Neuronal stem cell (in vitro differentiated cells): ENCODE results near the gene NKPD1.
A peak's percentile ranks its signal among the peaks of the same experiment; 100 is the strongest.

Experiments used
- DNase-seq: peaks from one replicate; pipeline ENCODE4 v3.0.0-alpha.2; 2013; ENCODE audit warnings: low spot score
- H2AFZ ChIP-seq: one replicate; pipeline ENCODE4 v1.6.1; 2013; ENCODE audit warnings: mild to moderate bottlenecking, low read length, inconsistent platforms
- H2AK5ac ChIP-seq: 2 replicates; pipeline ENCODE4 v1.6.1; 2013; ENCODE audit warnings: low read depth, mild to moderate bottlenecking, inconsistent platforms, low read length, moderate library complexity, mixed read lengths
- H2BK120ac ChIP-seq: 2 replicates; pipeline ENCODE4 v1.6.1; 2013; ENCODE audit warnings: low read depth, mild to moderate bottlenecking, inconsistent platforms, low read length, moderate library complexity, mixed read lengths
- H2BK12ac ChIP-seq: one replicate; pipeline ENCODE4 v1.6.1; 2013; ENCODE audit warnings: low read length, inconsistent platforms
- H2BK15ac ChIP-seq: 2 replicates; pipeline ENCODE4 v1.6.1; 2013; ENCODE audit warnings: mild to moderate bottlenecking, low read length, inconsistent platforms, mixed read lengths
- H2BK5ac ChIP-seq: one replicate; pipeline ENCODE4 v1.6.1; 2013; ENCODE audit warnings: inconsistent platforms, mild to moderate bottlenecking, low read length, moderate library complexity
- H3K14ac ChIP-seq: one replicate; pipeline ENCODE4 v1.6.1; 2013; ENCODE audit warnings: low read length, inconsistent platforms
- H3K18ac ChIP-seq: 2 replicates; pipeline ENCODE4 v1.6.1; 2013; ENCODE audit warnings: low read length, inconsistent platforms
- H3K23ac ChIP-seq: 2 replicates; pipeline ENCODE4 v1.6.1; 2013; ENCODE audit warnings: low read depth, mild to moderate bottlenecking, mixed read lengths, low read length, inconsistent platforms; ENCODE audit not compliant: poor library complexity
- H3K27ac ChIP-seq: replicated peaks from 3 replicates; pipeline ENCODE4 v1.5.1; 2013; ENCODE audit warnings: low read length, inconsistent platforms
- H3K27me3 ChIP-seq, 3 experiments: 2 replicates each; pipeline ENCODE4 v1.6.1; 2013; ENCODE audit warnings: low read length in 3 of 3, mild to moderate bottlenecking in 2 of 3, inconsistent platforms in 1 of 3, low read depth in 1 of 3, mixed read lengths in 1 of 3, moderate library complexity in 1 of 3; ENCODE audit not compliant: control insufficient read depth in 3 of 3, insufficient read depth in 3 of 3
- H3K36me3 ChIP-seq, 2 donors: replicated peaks in 1 of 2; 2 replicates each; pipeline ENCODE4 v1.6.1; 2013; ENCODE audit warnings: low read length in 2 of 2; ENCODE audit not compliant: control insufficient read depth in 2 of 2, insufficient read depth in 2 of 2
- H3K4ac ChIP-seq: 2 replicates; pipeline ENCODE4 v1.6.1; 2013; ENCODE audit warnings: inconsistent platforms, mild to moderate bottlenecking, low read length, moderate library complexity
- H3K4me1 ChIP-seq, 2 donors: 1 replicate in 1 of 2; 2 replicates in 1 of 2; pipeline ENCODE4 v1.6.1; 2013; ENCODE audit warnings: low read length in 2 of 2, low read depth in 1 of 2; ENCODE audit not compliant: control insufficient read depth in 2 of 2, insufficient read depth in 1 of 2
- H3K4me2 ChIP-seq: one replicate; pipeline ENCODE4 v1.6.1; 2013; ENCODE audit warnings: mild to moderate bottlenecking, low read length, inconsistent platforms; ENCODE audit not compliant: insufficient read depth, poor library complexity, severe bottlenecking
- H3K4me3 ChIP-seq, 2 donors: 2 replicates each; pipeline ENCODE4 v1.5.1; 2013; ENCODE audit warnings: low read length in 2 of 2, mild to moderate bottlenecking in 2 of 2, inconsistent platforms in 1 of 2, moderate library complexity in 1 of 2
- H3K79me1 ChIP-seq: one replicate; pipeline ENCODE4 v1.6.1; 2013; ENCODE audit warnings: low read depth, mild to moderate bottlenecking, inconsistent platforms, low read length, moderate library complexity
- H3K9ac ChIP-seq: one replicate; pipeline ENCODE4 v1.6.1; 2013; ENCODE audit warnings: mild to moderate bottlenecking, low read depth, low read length, inconsistent platforms; ENCODE audit not compliant: poor library complexity
- H3K9me3 ChIP-seq, 2 donors: replicated peaks in 1 of 2; 2 replicates each; pipeline versions ENCODE3 to v1.6.1; 2013; ENCODE audit warnings: low read length in 2 of 2, mild to moderate bottlenecking in 2 of 2, inconsistent platforms in 1 of 2, low read depth in 1 of 2, mixed read lengths in 1 of 2, moderate library complexity in 1 of 2; ENCODE audit not compliant: control insufficient read depth in 2 of 2, insufficient read depth in 1 of 2
- H4K8ac ChIP-seq: one replicate; pipeline ENCODE4 v1.6.1; 2013; ENCODE audit warnings: low read depth, mild to moderate bottlenecking, inconsistent platforms, low read length, moderate library complexity
- H4K91ac ChIP-seq: one replicate; pipeline ENCODE4 v1.6.1; 2013; ENCODE audit warnings: low read length, low read depth, mild to moderate bottlenecking, inconsistent platforms; ENCODE audit not compliant: poor library complexity
- WGBS, 2 donors: extraction: QIAGEN DNeasy Blood & Tissue Kit; methylation state at CpG; one replicate each; pipeline ENCODE4 v1.1.7; 2013; ENCODE audit warnings: missing lambda C conversion rate in 2 of 2, mixed read lengths in 1 of 2; ENCODE audit not compliant: insufficient read length in 2 of 2, insufficient replicate concordance in 1 of 2; ENCODE audit errors: extremely low coverage in 2 of 2; 5-methylcytosine and 5-hydroxymethylcytosine counted together

The NKPD1 gene

DNA sequence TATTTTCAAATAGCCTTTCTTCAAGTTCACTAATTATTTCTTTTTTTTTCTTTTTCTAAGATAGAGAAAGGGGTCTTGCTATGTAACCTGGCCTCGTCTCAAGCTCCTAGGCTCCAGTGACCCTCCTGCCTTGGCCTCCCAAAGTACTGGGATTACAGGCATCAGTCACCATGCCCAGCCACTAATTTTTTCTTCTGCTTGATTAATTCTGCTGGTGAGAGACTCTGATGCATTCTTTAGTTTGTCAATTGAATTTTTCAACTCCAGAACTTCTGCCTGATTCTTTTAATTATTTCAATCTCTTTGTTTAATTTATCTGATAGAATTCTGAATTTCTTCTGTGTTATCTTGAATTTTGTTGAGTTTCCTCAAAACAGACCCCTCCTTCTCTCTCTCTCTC, 29.2 kb upstream of the NKPD1 start:
- Histone ChIP-seq H2BK120ac (no peak overlapping the region), H3K9me3 (no peaks in the 10 kb centered on the region), H4K8ac (no peak overlapping the region), H3K4me2 (no peak overlapping the region), H3K14ac (no peak overlapping the region), H3K4ac (no peak overlapping the region), H3K4me1 (peaks cover 0 to 3% of the 10 kb centered on the region in 2 donors), H2BK15ac (no peak overlapping the region), H3K23ac (no peak overlapping the region), H3K4me3 (no peak overlapping the region), H4K91ac (no peak overlapping the region), H3K79me1 (no peaks in the 10 kb centered on the region), H3K27me3 (no peaks in the 10 kb centered on the region), H3K27ac (no peak overlapping the region), H2BK5ac (no peak overlapping the region), H2AFZ (no peak overlapping the region), H2AK5ac (no peak overlapping the region), H3K9ac (no peak overlapping the region), H3K18ac (no peak overlapping the region), H3K36me3 (no peaks in the 10 kb centered on the region), H2BK12ac (no peak overlapping the region)
- no peak for DNase-seq
- WGBS, 2 donors = no CpG with 5 or more reads among the region's 1 CpG

DNA sequence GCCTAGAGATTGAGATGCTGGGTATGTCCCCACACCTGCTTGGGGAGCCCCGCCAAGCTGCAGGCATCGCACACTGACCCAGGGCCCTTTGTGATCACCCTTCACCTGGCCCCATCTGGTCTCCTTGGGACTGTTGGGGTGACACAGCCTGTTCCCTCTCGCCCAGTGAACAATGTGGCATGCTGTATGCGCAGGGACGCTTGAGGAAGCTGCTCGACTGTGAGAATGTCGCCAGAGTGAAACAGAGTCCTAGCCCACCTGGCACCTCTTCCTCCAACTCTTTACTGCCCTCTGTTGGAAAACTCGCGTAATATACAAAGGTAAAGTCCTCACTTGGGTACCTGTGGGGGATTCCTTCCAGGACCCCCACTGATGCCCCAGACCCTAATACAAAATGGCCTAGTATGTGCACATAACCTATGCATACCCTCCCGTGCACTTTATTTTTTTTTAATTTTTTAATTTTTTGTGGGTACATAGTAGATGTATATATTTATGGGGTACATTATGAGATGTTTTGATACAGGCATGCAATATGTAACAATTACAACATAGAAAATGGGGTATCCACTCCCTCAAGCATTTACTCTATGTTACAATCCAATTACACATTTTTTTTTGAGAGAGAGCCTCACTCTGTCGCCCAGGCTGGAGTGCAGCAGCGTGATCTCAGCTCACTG, 26.8 kb upstream of the NKPD1 start:
- Histone ChIP-seq H3K79me1 (no peaks in the 10 kb centered on the region), H4K8ac (no peak overlapping the region), H3K4ac (no peak overlapping the region), H2BK5ac (no peak overlapping the region), H3K4me1 (peaks cover 0 to 3% of the 10 kb centered on the region in 2 donors), H2BK120ac (no peak overlapping the region), H3K27ac (no peak overlapping the region), H4K91ac (no peak overlapping the region), H3K9me3 (no peaks in the 10 kb centered on the region), H3K36me3 (no peaks in the 10 kb centered on the region), H2AK5ac (peak overlapping the region; percentile 13), H2AFZ (no peak overlapping the region), H3K4me2 (no peak overlapping the region), H2BK15ac (no peak overlapping the region), H3K23ac (peak overlapping the region; percentile 20), H3K27me3 (no peaks in the 10 kb centered on the region), H3K4me3 (no peak overlapping the region), H3K14ac (no peak overlapping the region), H2BK12ac (peak overlapping the region; percentile 86), H3K18ac (peak overlapping the region; percentile 44), H3K9ac (peak overlapping the region; percentile 73)
- DNase-seq = no peak
- WGBS, 2 donors = no CpG with 5 or more reads among the region's 12 CpGs

DNA sequence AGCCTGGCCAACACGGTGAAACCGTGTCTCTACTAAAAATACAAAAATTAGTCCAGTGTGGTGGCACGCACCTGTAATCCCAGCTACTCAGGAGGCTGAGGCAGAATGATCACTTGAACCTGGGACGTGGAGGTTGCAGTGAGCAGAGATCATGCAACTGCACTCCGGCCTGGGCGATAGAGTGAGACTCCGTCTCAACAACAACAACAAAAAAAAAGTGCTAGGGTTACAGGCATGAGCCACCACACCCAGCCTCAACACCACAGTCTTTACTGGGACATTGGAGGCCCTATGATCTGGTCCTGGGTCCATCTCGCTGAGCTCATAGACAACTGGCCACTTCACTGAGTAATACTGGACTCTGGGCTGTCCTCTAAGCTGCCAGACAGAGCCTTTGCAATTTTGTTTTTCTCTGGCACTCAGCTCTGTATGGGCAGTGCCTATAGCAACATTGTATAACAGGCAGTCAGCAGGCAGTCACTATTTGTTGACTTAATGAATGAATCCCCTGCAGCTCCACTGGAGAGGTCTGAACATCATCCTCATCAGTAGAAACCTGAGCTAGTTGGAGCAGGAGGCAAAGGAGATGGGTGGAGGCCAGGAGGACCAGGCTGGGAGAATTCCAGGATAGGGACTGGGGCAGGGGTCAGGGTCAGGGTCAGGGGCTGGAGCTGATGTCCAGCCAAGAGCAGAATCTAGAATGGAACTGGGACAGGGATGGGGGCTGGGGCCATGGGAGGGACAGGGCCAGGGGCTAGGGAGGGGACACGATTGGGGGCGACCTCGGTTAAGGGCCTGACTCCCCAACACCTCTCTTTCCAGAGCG, 25.9 kb upstream of the NKPD1 start:
- H2BK120ac ChIP-seq = no peak overlapping the region
- no peak overlapping the region for H3K4ac ChIP-seq
- H2BK5ac ChIP-seq = no peak overlapping the region
- no peak overlapping the region for H3K4me3 ChIP-seq
- DNase-seq = no peak
- no peaks in the 10 kb centered on the region for H3K9me3 ChIP-seq
- H3K79me1 ChIP-seq = no peaks in the 10 kb centered on the region
- H2AFZ ChIP-seq = no peak overlapping the region
- no peak overlapping the region for H3K4me2 ChIP-seq
- H2BK12ac ChIP-seq = peak overlapping the region; percentile 86
- H3K9ac ChIP-seq = peak overlapping the region; percentile 73
- H3K23ac ChIP-seq = peak overlapping the region; percentile 20
- H3K14ac ChIP-seq = no peak overlapping the region
- no peaks in the 10 kb centered on the region for H3K27me3 ChIP-seq
- H3K4me1 ChIP-seq = peaks cover 0 to 3% of the 10 kb centered on the region in 2 donors
- H3K36me3 ChIP-seq = no peaks in the 10 kb centered on the region
- H2BK15ac ChIP-seq = no peak overlapping the region
- WGBS, 2 donors = no CpG with 5 or more reads among the region's 12 CpGs
- H4K8ac ChIP-seq = no peak overlapping the region
- H3K18ac ChIP-seq = no peak overlapping the region
- no peak overlapping the region for H3K27ac ChIP-seq
- no peak overlapping the region for H4K91ac ChIP-seq
- peak overlapping the region; percentile 13 for H2AK5ac ChIP-seq

DNA sequence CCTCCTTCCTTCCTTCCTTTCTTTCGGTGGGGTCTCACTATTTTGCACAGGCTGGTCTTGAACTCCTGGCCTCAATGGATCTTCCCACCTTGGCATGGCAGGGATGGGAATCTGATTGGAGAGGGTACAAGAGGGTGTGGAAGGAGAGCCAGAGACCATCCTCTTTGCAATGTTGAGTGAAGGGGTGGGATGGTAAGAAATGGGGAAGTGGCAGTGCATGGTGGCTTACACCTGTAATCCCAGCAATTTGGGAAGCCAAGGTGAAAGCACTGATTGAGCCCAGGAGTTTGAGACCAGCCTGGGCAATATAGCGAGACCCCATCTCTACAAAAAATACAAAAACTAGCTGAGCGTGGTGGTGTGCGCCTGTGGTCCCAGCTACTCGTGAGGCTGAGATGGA, 23.3 kb upstream of the NKPD1 start:
- Histone ChIP-seq H3K4me3 (no peak overlapping the region), H3K4me1 (peaks cover 3% of the 10 kb centered on the region in 2 donors), H2BK120ac (no peak overlapping the region), H3K4ac (no peak overlapping the region), H3K36me3 (peaks cover 0 to 5% of the 10 kb centered on the region in 2 donors), H2BK5ac (no peak overlapping the region), H4K8ac (no peak overlapping the region), H3K79me1 (no peaks in the 10 kb centered on the region), H3K4me2 (no peak overlapping the region), H3K23ac (no peak overlapping the region), H2AK5ac (no peak overlapping the region), H3K27ac (no peak overlapping the region), H2BK15ac (no peak overlapping the region), H3K27me3 (no peaks in the 10 kb centered on the region), H3K9me3 (no peaks in the 10 kb centered on the region), H2BK12ac (no peak overlapping the region), H3K14ac (no peak overlapping the region), H3K18ac (no peak overlapping the region), H4K91ac (no peak overlapping the region), H2AFZ (no peak overlapping the region), H3K9ac (no peak overlapping the region)
- no CpG with 5 or more reads among the region's 5 CpGs for WGBS, 2 donors
- DNase-seq = no peak
